GM13977 (cell line): ENCODE data around the gene FSCN2.

Source experiments
- DNase-seq: peaks from one replicate; pipeline ENCODE4 v3.0.0; 2012; ENCODE audit warnings: low spot score
- CTCF ChIP-seq: IDR thresholded peaks from 2 replicates; pipeline ENCODE4 v1.5.1; 2012; ENCODE audit warnings: mild to moderate bottlenecking, control low read depth; ENCODE audit not compliant: insufficient read depth; ENCODE audit errors: extremely low read depth, missing control alignments
- in situ Hi-C: fragments of 300-500 bp; cut with MboI; formaldehyde crosslinking; loops from one replicate; pipeline ENCODE4 v1.12.0; 2022; ENCODE audit warnings: low sequenced_read_pairs, low pct_unique_long_range_greater_than_20kb, mixed read lengths, inconsistent platforms; ENCODE audit not compliant: unreplicated experiment

Gene FSCN2

GRCh38 chr17:81550285-81550684, 22.1 kb downstream of the FSCN2 start:
- in situ Hi-C loops, result no loop called here
- DNase-seq, result no peak
- TF ChIP-seq CTCF, result no peak

GRCh38 chr17:81550830-81551457, 22.8 kb downstream of the FSCN2 start:
- no peak for TF ChIP-seq CTCF
- in situ Hi-C loops, result no loop called here
- no peak for DNase-seq

- no peak for TF ChIP-seq CTCF
- in situ Hi-C loops, result no loop called here
- peak; percentile 61 for DNase-seq
Measured at GRCh38 chr17:81551458-81552243, 23.5 kb downstream of the FSCN2 start.

- in situ Hi-C loops, result no loop called here
- DNase-seq, result peak; percentile 98
Measured at GRCh38 chr17:81552244-81553017, 24.3 kb downstream of the FSCN2 start, which contains the start of gene FAAP100. Gene FAAP100 (minus strand): TSS chr17:81552353. CDS start chr17:81552330, 23 bp downstream.

GRCh38 chr17:81553018-81553615, 24.9 kb downstream of the FSCN2 start:
- peak; percentile 34 for TF ChIP-seq CTCF
- peak; percentile 93 for DNase-seq
- in situ Hi-C loops, result no loop called here

More at GRCh38 chr17:81552244-81553017, 24.3 kb downstream of the FSCN2 start, which contains the start of gene FAAP100:
- TF ChIP-seq CTCF, result no peak

GRCh38 chr17:81553616-81554181, 25.5 kb downstream of the FSCN2 start:
- no peak for DNase-seq
- no peak for TF ChIP-seq CTCF
- in situ Hi-C loops, result no loop called here
